GM23338 (cell line): ENCODE measurements around the gene OSBPL7. TPM values are rescaled to one million over a fixed set of nuclear protein-coding genes. Genes with fewer than 3 reads are reported as not detected.

ENCODE experiments used
- ATAC-seq: fragments of 200-7000 bp; cut with Tn5 transposase; 3 replicates; pipeline ENCODE4 v1.9.1; 2020
- DNase-seq: peaks from one replicate; pipeline ENCODE4 v3.0.0-alpha.2; 2015; ENCODE audit warnings: low spot score
- H2AFZ ChIP-seq: fragments of 200-600 bp; sonication (generic); 2 replicates; pipeline ENCODE4 v1.8.0; 2016; ENCODE audit warnings: antibody characterized with exemption, mild to moderate bottlenecking, moderate library complexity
- H3F3A ChIP-seq: fragments of 200-600 bp; sonication (generic); replicated peaks from 2 replicates; pipeline ENCODE4 v1.8.0; 2017; ENCODE audit warnings: antibody characterized with exemption, mixed run types, low read depth
- H3K27ac ChIP-seq: fragments of 200-600 bp; sonication (generic); 2 replicates; pipeline ENCODE4 v1.6.1; 2016; ENCODE audit warnings: low read depth
- H3K27me3 ChIP-seq: fragments of 200-600 bp; sonication (generic); 2 replicates; pipeline ENCODE4 v1.8.0; 2016; ENCODE audit warnings: mild to moderate bottlenecking, mixed run types, moderate library complexity; ENCODE audit not compliant: insufficient read depth
- H3K36me3 ChIP-seq: fragments of 200-600 bp; sonication (generic); 2 replicates; pipeline ENCODE4 v1.8.0; 2016; ENCODE audit warnings: mild to moderate bottlenecking; ENCODE audit not compliant: insufficient read depth
- H3K4me1 ChIP-seq: fragments of 200-600 bp; sonication (generic); 2 replicates; pipeline ENCODE4 v1.8.0; 2016; ENCODE audit warnings: mild to moderate bottlenecking, moderate library complexity; ENCODE audit not compliant: insufficient read depth
- H3K4me2 ChIP-seq: fragments of 200-600 bp; sonication (generic); 2 replicates; pipeline ENCODE4 v1.7.1; 2017; ENCODE audit warnings: mixed run types
- H3K4me3 ChIP-seq: fragments of 200-600 bp; sonication (generic); 2 replicates; pipeline ENCODE4 v1.6.1; 2016; ENCODE audit warnings: mixed run types
- H3K79me2 ChIP-seq: fragments of 200-600 bp; sonication (generic); replicated peaks from 2 replicates; pipeline ENCODE4 v1.8.0; 2017; ENCODE audit warnings: mild to moderate bottlenecking; ENCODE audit not compliant: insufficient read depth
- H3K9me2 ChIP-seq: fragments of 200-600 bp; sonication (generic); 2 replicates; pipeline ENCODE4 v1.8.0; 2017; ENCODE audit not compliant: insufficient read depth
- H4K20me1 ChIP-seq: fragments of 200-600 bp; sonication (generic); replicated peaks from 2 replicates; pipeline ENCODE4 v1.8.0; 2017; ENCODE audit warnings: mild to moderate bottlenecking; ENCODE audit not compliant: insufficient read depth
- H3K27ac Mint-ChIP-seq: 2 replicates; pipeline ENCODE4 v1.8.0; 2020; ENCODE audit warnings: inconsistent platforms, mild to moderate bottlenecking, moderate library complexity, mixed read lengths
- H3K27me3 Mint-ChIP-seq: 3 replicates; pipeline ENCODE4 v1.8.0; 2022; ENCODE audit warnings: low read depth, mild to moderate bottlenecking, moderate library complexity, mixed read lengths, inconsistent platforms; ENCODE audit not compliant: insufficient read depth, poor library complexity
- H3K36me3 Mint-ChIP-seq: 3 replicates; pipeline ENCODE4 v1.8.0; 2021; ENCODE audit warnings: low read depth, mild to moderate bottlenecking, inconsistent platforms, moderate library complexity, mixed read lengths
- H3K4me1 Mint-ChIP-seq: 3 replicates; pipeline ENCODE4 v1.8.0; 2020; ENCODE audit warnings: mild to moderate bottlenecking, inconsistent platforms, mixed read lengths
- H3K4me3 Mint-ChIP-seq: 3 replicates; pipeline ENCODE4 v1.8.0; 2021; ENCODE audit warnings: moderate library complexity, mild to moderate bottlenecking, inconsistent platforms, mixed read lengths
- H3K9me3 Mint-ChIP-seq: 3 replicates; pipeline ENCODE4 v1.8.0; 2020; ENCODE audit warnings: moderate library complexity, mild to moderate bottlenecking, inconsistent platforms, mixed read lengths
- CTCF ChIP-seq, 2 experiments: fragments of 200-600 bp in 1 of 2; sonication (generic) in 1 of 2; conservative IDR thresholded peaks; 2 replicates each; pipeline versions ENCODE4 v1.5.1 to v1.6.1; 2016 to 2017; ENCODE audit warnings: antibody characterized with exemption in 2 of 2, low read depth in 2 of 2, mild to moderate bottlenecking in 2 of 2, moderate library complexity in 1 of 2
- POLR2AphosphoS5 ChIP-seq: IDR thresholded peaks from 2 replicates; pipeline ENCODE4 v1.6.1; 2016; ENCODE audit warnings: antibody characterized with exemption, low read depth
- REST ChIP-seq: IDR thresholded peaks from one replicate; pipeline ENCODE4 v1.6.1; 2018; ENCODE audit warnings: antibody characterized with exemption; ENCODE audit not compliant: unreplicated experiment
- ZNF114 ChIP-seq: fragments of 250-450 bp; sonication (Bioruptor Pico); IDR thresholded peaks from 2 replicates; pipeline ENCODE4 v1.5.0; 2020; ENCODE audit warnings: mild to moderate bottlenecking, moderate library complexity
- polyA plus RNA-seq: library from polyadenylated mRNA; unstranded; fragments of >200 nt; fragmentation: Nextera tagmentation; extraction: Ambion mirVana; gene quantifications from 2 replicates; pipeline ENCODE4 v1.2.1, GENCODE V29; 2016
- total RNA-seq: library from RNA; depleted of rRNA; stranded (reverse); fragments of >200 nt; shearing (Covaris generic); gene quantifications from 2 replicates; pipeline ENCODE4 v1.2.3, GENCODE V29; 2014

The OSBPL7 gene
- total and polyA plus RNA-seq, 2 experiments from 2014 or later: 3.4 to 8.1 TPM

DNA sequence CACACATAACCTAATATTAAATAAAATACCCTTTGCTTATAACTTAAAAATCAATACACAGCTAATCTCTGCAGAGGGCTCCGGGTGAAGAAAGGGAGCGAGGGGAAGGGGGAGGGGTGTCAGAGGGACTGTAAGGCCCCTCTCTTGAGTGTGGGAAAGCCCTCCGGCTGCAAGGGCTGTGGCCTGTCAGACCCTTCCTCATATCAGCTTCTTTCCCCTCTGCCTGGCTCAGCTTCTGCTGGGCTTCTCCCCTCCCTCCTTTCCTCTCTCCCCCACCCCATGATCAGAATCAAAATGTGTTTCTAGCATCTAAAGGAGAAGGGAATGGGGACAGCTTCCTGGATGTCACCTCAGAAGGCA, 24.1 kb upstream of the OSBPL7 start (continued):
- TF ChIP-seq ZNF114 (CRISPR knock-in tag): no peak
- TF ChIP-seq POLR2AphosphoS5: no peak
- TF ChIP-seq REST: no peak
- TF ChIP-seq CTCF (conservative IDR thresholded peaks at IDR 0.05; ENCODE audit: low read depth in 2 of 2): no peak

DNA sequence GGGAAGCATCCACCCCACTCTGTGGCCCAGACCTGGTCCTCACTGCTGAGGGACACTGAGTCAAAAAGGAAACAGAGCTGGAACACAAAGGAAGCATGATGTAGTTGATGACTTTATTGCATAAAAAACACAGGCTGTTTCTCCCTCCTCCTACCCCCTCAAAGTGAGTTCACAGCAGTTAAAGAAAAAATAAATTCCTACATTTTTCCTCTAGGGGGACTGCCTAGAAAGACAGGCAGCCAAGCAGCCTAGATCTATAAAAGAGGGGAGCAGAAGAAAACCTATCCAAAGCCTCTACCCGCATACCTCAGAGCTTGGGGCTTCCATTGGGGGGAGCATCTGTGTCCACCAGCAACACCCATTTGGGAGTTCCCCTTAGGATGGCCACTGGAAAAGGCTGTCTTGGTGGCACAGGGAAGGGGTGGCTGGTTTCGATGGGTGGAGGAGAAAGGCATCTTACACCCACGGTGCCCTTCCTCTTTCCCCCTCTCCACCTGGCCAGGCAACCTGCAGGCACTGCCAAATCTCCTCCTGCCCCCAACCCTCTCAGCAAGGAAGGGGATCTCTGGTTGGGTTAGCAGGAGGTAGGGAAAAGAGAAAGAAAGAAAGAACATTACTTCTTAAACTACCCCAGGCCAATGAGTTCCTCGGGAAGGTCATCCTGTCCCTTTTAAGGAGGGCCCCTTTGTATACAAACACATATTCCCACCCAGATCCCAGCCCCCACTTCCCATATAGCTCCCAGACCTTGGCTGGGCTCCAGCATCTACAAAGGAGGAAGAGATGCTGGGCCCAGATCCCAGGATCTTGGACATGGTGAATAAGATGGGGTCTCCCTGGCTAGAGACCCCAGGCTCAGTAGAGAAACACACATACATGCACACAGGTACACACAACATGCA, 23.5 kb upstream of the OSBPL7 start:
- H3F3A ChIP-seq: peaks cover 10% of the 10 kb centered on the region; the same call in 1 of the 2 replicates
- ATAC-seq (no peak), DNase-seq (peak; percentile 57)
- no peak overlapping the region for H3K4me3 ChIP-seq
- H3K4me2 ChIP-seq: no peak overlapping the region
- peaks cover 29% of the 10 kb centered on the region; the same call in 1 of the 2 replicates for H3K4me1 ChIP-seq
- TF ChIP-seq CTCF (conservative IDR thresholded peaks at IDR 0.05; ENCODE audit: low read depth in 2 of 2) (peak; percentile 21 to 50; a peak in 3 of 4 replicates), ZNF114 (CRISPR knock-in tag) (no peak)
- no peaks in the 10 kb centered on the region for H3K36me3 Mint-ChIP-seq
- peaks cover 4% of the 10 kb centered on the region; the same call in 1 of the 2 replicates for H4K20me1 ChIP-seq
- no peak overlapping the region for H3K4me3 Mint-ChIP-seq
- no peak overlapping the region for H3K27ac Mint-ChIP-seq
- H3K79me2 ChIP-seq: no peaks in the 10 kb centered on the region; the same call in 1 of the 2 replicates
- H3K27me3 ChIP-seq: peaks cover 66% of the 10 kb centered on the region
- H3K9me3 Mint-ChIP-seq: no peaks in the 10 kb centered on the region
- no peak overlapping the region for H3K27ac ChIP-seq
- H3K27me3 Mint-ChIP-seq: peaks cover 59% of the 10 kb centered on the region
- H3K9me2 ChIP-seq: no peaks in the 10 kb centered on the region
- H3K4me1 Mint-ChIP-seq: peaks cover 52% of the 10 kb centered on the region
- no peak overlapping the region for H2AFZ ChIP-seq
- no peaks in the 10 kb centered on the region for H3K36me3 ChIP-seq
